Natural killer cell (primary cell): ENCODE measurements around the gene HAGH. TPM values are rescaled to one million over a fixed set of nuclear protein-coding genes. Genes with fewer than 3 reads are reported as not detected.
A peak's percentile ranks its signal among the peaks of the same experiment; 100 is the strongest.

Source experiments
- ATAC-seq, 3 donors: fragments of 150-1000 bp in 2 of 3; fragments of 200-7000 bp in 1 of 3; cut with Tn5 transposase; 1 replicate in 1 of 3; 2 replicates in 2 of 3; pipeline ENCODE4 v1.10.0; 2021; ENCODE audit warnings: mild to moderate bottlenecking in 2 of 3, moderate library complexity in 2 of 3
- DNase-seq, 2 donors: peaks; one replicate each; pipeline versions ENCODE4 v3.0.0 to v3.0.0-alpha.2; 2013 to 2021; ENCODE audit warnings: mixed read lengths in 1 of 2
- H3K27ac ChIP-seq: one replicate; pipeline ENCODE4 v1.5.1; 2013; ENCODE audit warnings: mild to moderate bottlenecking, low read length
- H3K27me3 ChIP-seq: one replicate; pipeline ENCODE4 v1.6.1; 2013; ENCODE audit warnings: low read length; ENCODE audit not compliant: control insufficient read depth, insufficient read depth
- H3K36me3 ChIP-seq: one replicate; pipeline ENCODE4 v1.6.1; 2013; ENCODE audit warnings: low read length; ENCODE audit not compliant: control insufficient read depth, insufficient read depth
- H3K4me1 ChIP-seq: one replicate; pipeline ENCODE4 v1.6.1; 2013; ENCODE audit warnings: low read length; ENCODE audit not compliant: control insufficient read depth, insufficient read depth
- H3K4me3 ChIP-seq: one replicate; pipeline ENCODE4 v1.5.1; 2013; ENCODE audit warnings: low read length
- H3K9me3 ChIP-seq: one replicate; pipeline ENCODE4 v1.6.1; 2013; ENCODE audit warnings: low read length; ENCODE audit not compliant: control insufficient read depth, insufficient read depth
- H3K27ac Mint-ChIP-seq, 2 donors: one replicate each; pipeline ENCODE4 v1.8.0; 2022; ENCODE audit warnings: mild to moderate bottlenecking in 2 of 2, mixed read lengths in 2 of 2, moderate library complexity in 1 of 2
- H3K27me3 Mint-ChIP-seq, 2 donors: one replicate each; pipeline ENCODE4 v1.8.0; 2022; ENCODE audit warnings: low read depth in 2 of 2, mixed read lengths in 2 of 2
- H3K36me3 Mint-ChIP-seq: one replicate; pipeline ENCODE4 v1.8.0; 2022; ENCODE audit warnings: mixed read lengths
- H3K4me1 Mint-ChIP-seq, 2 donors: one replicate each; pipeline ENCODE4 v1.8.0; 2022; ENCODE audit warnings: mixed read lengths in 2 of 2
- H3K4me3 Mint-ChIP-seq: one replicate; pipeline ENCODE4 v1.8.0; 2022; ENCODE audit warnings: mild to moderate bottlenecking, moderate library complexity, mixed read lengths
- H3K9me3 Mint-ChIP-seq, 2 donors: one replicate each; pipeline ENCODE4 v1.8.0; 2022; ENCODE audit warnings: mixed read lengths in 2 of 2
- WGBS: methylation state at CpG from one replicate; pipeline ENCODE4 v1.1.7; 2013; ENCODE audit warnings: missing lambda C conversion rate; ENCODE audit not compliant: insufficient coverage; 5-methylcytosine and 5-hydroxymethylcytosine counted together
- intact Hi-C: fragments of 100-400 bp; cut with micrococcal nuclease; formaldehyde crosslinking; loops from one replicate; pipeline ENCODE4 v1.14.2; 2022
- total RNA-seq, 4 donors: library from RNA; stranded (reverse); fragments of 120-200 nt in 1 of 4; gene quantifications; one replicate each; pipeline versions ENCODE4 v1.2.3 to v1.2.4, GENCODE V29; 2013 to 2022
- TF ChIP-seq, protein P1 (sequence below): fragments of 200-600 bp; IDR thresholded peaks from one replicate; pipeline ENCODE4 v1.8.0; 2022; ENCODE audit warnings: antibody characterized with exemption

HAGH gene
- total RNA-seq, 3 donors from 2014 or later (not counting 1 experiment from before 2014, with no cell fraction given): 27.8 to 38.4 (median 37.5) TPM

DNA sequence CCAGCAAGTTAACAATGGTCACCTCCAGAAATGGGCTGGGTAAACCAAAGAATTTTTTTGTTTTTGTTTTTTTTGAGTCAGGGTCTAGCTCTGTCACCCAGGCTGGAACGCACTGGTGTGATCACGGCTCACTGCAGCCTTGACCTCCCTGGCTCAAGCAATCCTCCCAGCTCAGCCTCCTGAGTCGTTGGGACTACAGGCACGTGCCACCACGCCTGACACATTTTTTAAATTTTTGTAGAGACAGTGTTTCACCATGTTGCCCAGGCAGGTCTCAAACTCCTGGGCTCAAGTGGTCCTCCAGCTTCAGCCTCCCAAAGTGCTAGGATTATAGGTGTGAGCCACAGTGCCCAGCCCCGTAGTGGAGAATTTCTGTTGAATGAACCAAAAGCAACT lies 46.0 kb downstream of the HAGH start:
- ATAC-seq (no peak), DNase-seq (no peak)
- H3K4me3 Mint-ChIP-seq: peak overlapping the region; percentile 89
- intact Hi-C loops: no loop called here
- TF ChIP-seq, protein P1, sequence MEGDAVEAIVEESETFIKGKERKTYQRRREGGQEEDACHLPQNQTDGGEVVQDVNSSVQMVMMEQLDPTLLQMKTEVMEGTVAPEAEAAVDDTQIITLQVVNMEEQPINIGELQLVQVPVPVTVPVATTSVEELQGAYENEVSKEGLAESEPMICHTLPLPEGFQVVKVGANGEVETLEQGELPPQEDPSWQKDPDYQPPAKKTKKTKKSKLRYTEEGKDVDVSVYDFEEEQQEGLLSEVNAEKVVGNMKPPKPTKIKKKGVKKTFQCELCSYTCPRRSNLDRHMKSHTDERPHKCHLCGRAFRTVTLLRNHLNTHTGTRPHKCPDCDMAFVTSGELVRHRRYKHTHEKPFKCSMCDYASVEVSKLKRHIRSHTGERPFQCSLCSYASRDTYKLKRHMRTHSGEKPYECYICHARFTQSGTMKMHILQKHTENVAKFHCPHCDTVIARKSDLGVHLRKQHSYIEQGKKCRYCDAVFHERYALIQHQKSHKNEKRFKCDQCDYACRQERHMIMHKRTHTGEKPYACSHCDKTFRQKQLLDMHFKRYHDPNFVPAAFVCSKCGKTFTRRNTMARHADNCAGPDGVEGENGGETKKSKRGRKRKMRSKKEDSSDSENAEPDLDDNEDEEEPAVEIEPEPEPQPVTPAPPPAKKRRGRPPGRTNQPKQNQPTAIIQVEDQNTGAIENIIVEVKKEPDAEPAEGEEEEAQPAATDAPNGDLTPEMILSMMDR: no peak
- H3K36me3 Mint-ChIP-seq: no peaks in the 10 kb centered on the region
- Histone ChIP-seq H3K4me1 (peaks cover 49% of the 10 kb centered on the region), H3K27me3 (no peaks in the 10 kb centered on the region), H3K27ac (no peak overlapping the region), H3K9me3 (no peaks in the 10 kb centered on the region), H3K4me3 (no peak overlapping the region), H3K36me3 (peaks cover 19% of the 10 kb centered on the region)
- no peaks in the 10 kb centered on the region for H3K9me3 Mint-ChIP-seq
- H3K27ac Mint-ChIP-seq: peak overlapping the region in 1 of 2 donors; percentile 88
- no peaks in the 10 kb centered on the region for H3K27me3 Mint-ChIP-seq
- peaks cover 10 to 22% of the 10 kb centered on the region in 2 donors for H3K4me1 Mint-ChIP-seq
- WGBS: 93% methylated on average over 6 of the region's 6 CpGs

DNA sequence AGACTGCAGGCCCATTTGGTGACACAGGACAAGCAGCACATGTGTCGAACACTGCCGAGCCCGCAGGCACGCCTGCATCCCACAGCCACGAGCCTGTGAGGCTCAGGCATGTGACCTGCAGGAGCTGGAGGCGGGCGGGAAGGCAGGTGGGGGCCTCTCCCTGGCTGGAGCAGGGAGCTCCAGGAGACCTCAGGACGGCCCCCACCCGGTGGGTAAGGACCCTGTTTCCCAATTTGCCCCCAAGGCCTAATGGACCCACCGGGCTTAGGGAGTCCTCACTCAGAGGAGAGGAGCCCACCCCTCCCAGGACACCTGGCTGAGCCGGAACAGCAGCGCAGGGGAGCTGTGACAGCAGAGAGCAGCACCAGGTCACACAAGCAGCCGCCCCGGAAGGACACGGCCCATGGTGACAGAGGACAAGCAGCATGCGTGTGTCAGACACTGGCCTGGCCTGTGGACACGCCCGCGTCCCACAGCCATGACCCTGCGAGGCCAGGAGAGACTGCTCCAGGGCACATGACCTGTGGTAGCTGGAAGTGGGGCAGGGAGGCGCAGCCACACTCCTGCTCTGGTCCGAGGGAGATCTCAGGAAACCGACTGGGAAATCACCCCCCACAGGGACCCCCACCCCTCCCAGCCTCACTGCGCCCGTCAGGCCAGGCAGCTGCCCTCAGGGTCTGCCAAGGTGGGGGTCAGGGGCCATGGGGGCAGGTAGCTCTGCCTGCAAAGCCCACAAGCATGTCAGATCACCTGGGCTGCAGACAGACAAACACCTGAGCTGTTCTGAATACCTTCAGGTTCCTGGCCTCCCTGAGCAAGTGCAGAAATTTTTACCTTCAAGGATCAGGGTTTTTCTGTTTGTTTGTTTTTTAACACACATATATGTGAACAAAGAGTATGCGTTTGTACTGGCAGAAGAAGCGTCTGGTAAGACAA lies 46.6 kb downstream of the HAGH start:
- H3K36me3 ChIP-seq: peaks cover 24% of the 10 kb centered on the region
- Mint-ChIP-seq H3K27me3 (no peaks in the 10 kb centered on the region), H3K27ac (peak overlapping the region in 1 of 2 donors; percentile 88), H3K36me3 (no peaks in the 10 kb centered on the region), H3K9me3 (no peaks in the 10 kb centered on the region), H3K4me1 (peaks cover 10 to 16% of the 10 kb centered on the region in 2 donors), H3K4me3 (peak overlapping the region; percentile 21)
- H3K4me1 ChIP-seq: peaks cover 45% of the 10 kb centered on the region
- DNase-seq (no peak), ATAC-seq (no peak)
- no peaks in the 10 kb centered on the region for H3K27me3 ChIP-seq
- TF ChIP-seq, protein P1: no peak
- H3K4me3 ChIP-seq: no peak overlapping the region
- no peak overlapping the region for H3K27ac ChIP-seq
- intact Hi-C loops: loop anchor here (10.0 kb wide), 1 partner anchor 145 kb away; no protein-coding TSS in a partner anchor
- WGBS: 90% methylated on average over 27 of the region's 27 CpGs
- no peaks in the 10 kb centered on the region for H3K9me3 ChIP-seq

DNA sequence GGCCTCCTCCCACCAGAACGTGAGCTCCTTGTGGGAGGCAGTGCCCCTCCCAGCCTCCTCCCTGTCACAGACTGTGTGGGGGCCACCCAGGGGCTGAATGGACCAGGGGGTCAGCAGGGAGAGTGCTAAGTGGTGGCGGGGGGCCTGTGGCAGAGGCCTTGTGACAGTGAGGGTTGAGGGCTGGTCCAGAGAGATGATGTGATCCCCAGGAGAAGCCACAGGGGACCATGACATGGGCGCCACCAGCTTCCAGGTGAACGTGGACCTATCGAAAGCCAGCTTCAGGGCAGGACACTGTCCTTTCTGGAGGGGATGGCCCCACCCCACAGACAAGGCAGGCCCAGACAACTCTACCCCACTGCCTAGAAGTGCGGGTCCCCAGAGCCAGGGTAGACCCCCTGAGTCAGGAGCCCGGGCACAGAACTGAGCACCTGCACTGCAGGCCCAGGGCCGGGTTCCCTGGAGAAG lies 47.4 kb downstream of the HAGH start:
- TF ChIP-seq, protein P1: no peak
- intact Hi-C loops: loop anchor here (10.0 kb wide), 1 partner anchor 146 kb away; no protein-coding TSS in a partner anchor
- peaks cover 10 to 15% of the 10 kb centered on the region in 2 donors for H3K4me1 Mint-ChIP-seq
- H3K27me3 Mint-ChIP-seq: no peaks in the 10 kb centered on the region
- 94% methylated on average over 8 of the region's 8 CpGs for WGBS
- ATAC-seq (no peak), DNase-seq (no peak)
- H3K4me1 ChIP-seq: peaks cover 50% of the 10 kb centered on the region
- no peaks in the 10 kb centered on the region for H3K36me3 Mint-ChIP-seq
- H3K4me3 Mint-ChIP-seq: no peak overlapping the region
- no peak overlapping the region for H3K27ac Mint-ChIP-seq
- H3K9me3 Mint-ChIP-seq: no peaks in the 10 kb centered on the region
- no peaks in the 10 kb centered on the region for H3K27me3 ChIP-seq
- no peak overlapping the region for H3K27ac ChIP-seq
- no peak overlapping the region for H3K4me3 ChIP-seq
- H3K9me3 ChIP-seq: no peaks in the 10 kb centered on the region
- peaks cover 24% of the 10 kb centered on the region for H3K36me3 ChIP-seq
